IMR-90 (cell line): Measurements from ENCODE around the gene NOSTRIN. TPM values are rescaled to one million over a fixed set of nuclear protein-coding genes. Genes with fewer than 3 reads are reported as not detected.

Experiments used
- ATAC-seq: fragments of 200-7000 bp; cut with Tn5 transposase; 2 replicates; pipeline ENCODE4 v1.9.1; 2020; ENCODE audit warnings: low read depth, mild to moderate bottlenecking, moderate library complexity
- BruUV-seq: library from RNA; stranded (reverse); fragments of 400-500 nt; replicated peaks from 2 replicates; lab custom pipeline; 2021; lab: Mats Ljungman, UMichigan
- CTCF ChIA-PET: fragments of 300-600 bp; formaldehyde crosslinking; extraction: SDS; loops from one replicate; lab custom pipeline; 2021; ENCODE audit warnings: antibody characterized with exemption; lab: Yijun Ruan, JAX
- POLR2A ChIA-PET: fragments of 300-600 bp; sonication (Branson Sonifier 250); formaldehyde crosslinking; loops from one replicate; lab custom pipeline; 2022; ENCODE audit warnings: antibody characterized with exemption; ENCODE audit not compliant: unreplicated experiment; lab: Charles Lee
- DNase-seq: peaks from one replicate; pipeline ENCODE4 v3.0.0; 2013
- H2AFZ ChIP-seq: replicated peaks from 2 replicates; pipeline ENCODE3; 2013; ENCODE audit warnings: low read length, mild to moderate bottlenecking; ENCODE audit not compliant: poor library complexity
- H2AK5ac ChIP-seq: 2 replicates; pipeline ENCODE4 v1.6.1; 2013; ENCODE audit warnings: low read depth, low read length, inconsistent platforms
- H2AK9ac ChIP-seq: replicated peaks from 2 replicates; pipeline ENCODE3; 2013; ENCODE audit warnings: mild to moderate bottlenecking, low read depth, low read length, moderate library complexity; ENCODE audit not compliant: poor library complexity
- H2BK120ac ChIP-seq: 2 replicates; pipeline ENCODE4 v1.6.1; 2013; ENCODE audit warnings: low read depth, low read length, inconsistent platforms
- H2BK15ac ChIP-seq: 3 replicates; pipeline ENCODE4 v1.6.1; 2013; ENCODE audit warnings: low read depth, low read length, inconsistent platforms
- H2BK20ac ChIP-seq: 2 replicates; pipeline ENCODE4 v1.6.1; 2013; ENCODE audit warnings: low read depth, mild to moderate bottlenecking, inconsistent platforms, low read length, moderate library complexity
- H2BK5ac ChIP-seq: 2 replicates; pipeline ENCODE4 v1.6.1; 2013; ENCODE audit warnings: mild to moderate bottlenecking, low read depth, low read length, inconsistent platforms; ENCODE audit not compliant: poor library complexity, severe bottlenecking
- H3K14ac ChIP-seq: replicated peaks from 2 replicates; pipeline ENCODE4 v1.6.1; 2013; ENCODE audit warnings: low read depth, low read length, inconsistent platforms
- H3K18ac ChIP-seq: 2 replicates; pipeline ENCODE4 v1.6.1; 2013; ENCODE audit warnings: low read depth, low read length, control low read depth
- H3K23ac ChIP-seq: 2 replicates; pipeline ENCODE4 v1.6.1; 2013; ENCODE audit warnings: low read depth, low read length, inconsistent platforms
- H3K27ac ChIP-seq: 2 replicates; pipeline ENCODE4 v1.5.1; 2013; ENCODE audit warnings: mild to moderate bottlenecking, control low read depth, low read length; ENCODE audit not compliant: insufficient read depth
- H3K27me3 ChIP-seq: 2 replicates; pipeline ENCODE4 v1.6.1; 2013; ENCODE audit warnings: low read length; ENCODE audit not compliant: control insufficient read depth, insufficient read depth
- H3K36me3 ChIP-seq: 2 replicates; pipeline ENCODE4 v1.6.1; 2013; ENCODE audit warnings: low read length, mixed read lengths; ENCODE audit not compliant: control insufficient read depth, insufficient read depth
- H3K4ac ChIP-seq: 2 replicates; pipeline ENCODE4 v1.6.1; 2013; ENCODE audit warnings: low read depth, low read length, inconsistent platforms
- H3K4me1 ChIP-seq: 2 replicates; pipeline ENCODE4 v1.6.1; 2013; ENCODE audit warnings: low read length, mixed read lengths; ENCODE audit not compliant: control insufficient read depth, insufficient read depth
- H3K4me2 ChIP-seq: 2 replicates; pipeline ENCODE4 v1.6.1; 2013; ENCODE audit warnings: low read depth, mild to moderate bottlenecking, control low read depth, low read length, moderate library complexity
- H3K4me3 ChIP-seq: 2 replicates; pipeline ENCODE4 v1.5.1; 2013; ENCODE audit warnings: low read depth, mild to moderate bottlenecking, control low read depth, low read length, moderate library complexity; ENCODE audit not compliant: insufficient read depth
- H3K56ac ChIP-seq: 2 replicates; pipeline ENCODE4 v1.6.1; 2013; ENCODE audit warnings: low read length, inconsistent platforms; ENCODE audit not compliant: insufficient read depth; ENCODE audit errors: extremely low read depth
- H3K79me1 ChIP-seq, 2 experiments: 2 replicates each; pipeline ENCODE4 v1.6.1; 2013; ENCODE audit warnings: low read length in 2 of 2, inconsistent platforms in 1 of 2, low read depth in 1 of 2
- H3K9ac ChIP-seq: 2 replicates; pipeline ENCODE4 v1.6.1; 2013; ENCODE audit warnings: low read depth, low read length, control low read depth
- H3K9me1 ChIP-seq: 2 replicates; pipeline ENCODE4 v1.6.1; 2013; ENCODE audit warnings: low read length, inconsistent platforms; ENCODE audit not compliant: insufficient read depth
- H3K9me3 ChIP-seq: 2 replicates; pipeline ENCODE4 v1.6.1; 2013; ENCODE audit warnings: low read length; ENCODE audit not compliant: control insufficient read depth, insufficient read depth
- H4K20me1 ChIP-seq: 2 replicates; pipeline ENCODE4 v1.6.1; 2013; ENCODE audit warnings: low read length, inconsistent platforms; ENCODE audit not compliant: insufficient read depth
- H4K5ac ChIP-seq: 2 replicates; pipeline ENCODE4 v1.6.1; 2013; ENCODE audit warnings: mild to moderate bottlenecking, low read depth, low read length, control low read depth
- H4K8ac ChIP-seq, 2 experiments: 2 replicates each; pipeline ENCODE4 v1.6.1; 2013; ENCODE audit warnings: low read depth in 2 of 2, low read length in 2 of 2, control low read depth in 1 of 2, inconsistent platforms in 1 of 2
- H4K91ac ChIP-seq: 2 replicates; pipeline ENCODE4 v1.6.1; 2013; ENCODE audit warnings: low read depth, low read length, inconsistent platforms; ENCODE audit not compliant: insufficient read depth
- BHLHE40 ChIP-seq: fragments of 150-350 bp; IDR thresholded peaks from 2 replicates; pipeline ENCODE4 v1.6.1; 2016; ENCODE audit warnings: mild to moderate bottlenecking, low read depth, low read length
- MAZ ChIP-seq: IDR thresholded peaks from 2 replicates; pipeline ENCODE4 v1.6.1; 2012; ENCODE audit warnings: low read depth, mild to moderate bottlenecking, low read length, improper control_type of control experiment, moderate library complexity, borderline replicate concordance
- NFE2L2 ChIP-seq: fragments of 150-350 bp; IDR thresholded peaks from 2 replicates; pipeline ENCODE4 v1.6.1; 2016; ENCODE audit warnings: low read depth, mild to moderate bottlenecking, low read length
- RAD21 ChIP-seq: IDR thresholded peaks from 2 replicates; pipeline ENCODE4 v1.6.1; 2012; ENCODE audit warnings: low read length, improper control_type of control experiment
- RFX5 ChIP-seq: IDR thresholded peaks from 2 replicates; pipeline ENCODE4 v1.8.0; 2012; ENCODE audit warnings: low read depth, mild to moderate bottlenecking, low read length, moderate library complexity
- SMC3 ChIP-seq: fragments of 150-350 bp; IDR thresholded peaks from 2 replicates; pipeline ENCODE4 v1.6.1; 2016; ENCODE audit warnings: low read depth, mild to moderate bottlenecking, antibody characterized with exemption, low read length, moderate library complexity
- WGBS, 2 experiments: methylation state at CpG; one replicate each; pipeline versions ENCODE4 v1.1.5 to v1.1.7; 2013; ENCODE audit warnings: missing lambda C conversion rate in 2 of 2; ENCODE audit not compliant: insufficient read length in 1 of 2; ENCODE audit errors: extremely low coverage in 2 of 2; 5-methylcytosine and 5-hydroxymethylcytosine counted together
- dilution Hi-C: fragments of 300-500 bp; cut with HindIII; formaldehyde crosslinking; loops from one replicate; pipeline ENCODE4 v1.14.3; 2018; ENCODE audit warnings: low sequenced_read_pairs; ENCODE audit not compliant: unreplicated experiment
- in situ Hi-C: fragments of 300-500 bp; cut with MboI; formaldehyde crosslinking; loops from 3 replicates; pipeline ENCODE4 v1.14.3; 2019; ENCODE audit warnings: low sequenced_read_pairs, inconsistent platforms, mixed read lengths
- intact Hi-C: fragments of 100-400 bp; cut with micrococcal nuclease; formaldehyde crosslinking; loops from 2 replicates; pipeline ENCODE4 v1.10.0; 2022
- polyA plus RNA-seq, 3 experiments: library from polyadenylated mRNA; depleted of rRNA; stranded (reverse); fragments of >200 nt; gene quantifications; 2 replicates each; pipeline ENCODE4 v1.2.3, GENCODE V29; 2012; ENCODE audit warnings: low replicate concordance in 1 of 3
- total RNA-seq: library from RNA; depleted of rRNA; stranded (reverse); fragments of >200 nt; gene quantifications from 2 replicates; pipeline ENCODE4 v1.2.3, GENCODE V29; 2012

Gene NOSTRIN
- total and polyA plus RNA-seq, 2 of the 4 experiments (the other 2 are of a cell fraction), result 0.15 to 0.18 TPM

GRCh38 chr2:168798076-168798887 is 4.2 kb upstream of the NOSTRIN start:
- no peak for DNase-seq

More at GRCh38 chr2:168798076-168798887, 4.2 kb upstream of the NOSTRIN start:
- H3K79me1 ChIP-seq, result no peaks in the 10 kb centered on the region
- no peak overlapping the region for H3K4me3 ChIP-seq
- no peak overlapping the region for H2BK15ac ChIP-seq
- no peaks in the 10 kb centered on the region for H3K36me3 ChIP-seq
- dilution Hi-C loops, result no loop called here
- no peak overlapping the region for H2AFZ ChIP-seq
- H3K9me1 ChIP-seq, result no peaks in the 10 kb centered on the region
- intact Hi-C loops, result no loop called here
- no peaks in the 10 kb centered on the region; the same call in 1 of the 2 replicates for H3K27me3 ChIP-seq
- no peak overlapping the region for H2BK20ac ChIP-seq
- H3K9ac ChIP-seq, result no peak overlapping the region
- H3K14ac ChIP-seq, result no peak overlapping the region
- no peak for ATAC-seq
- no peak overlapping the region for H3K4ac ChIP-seq
- H3K27ac ChIP-seq, result no peak overlapping the region
- CTCF ChIA-PET, result no interaction called here
- H2BK120ac ChIP-seq, result no peak overlapping the region
- BruUV-seq, result no TSS peak
- H2AK9ac ChIP-seq, result no peak overlapping the region
- H3K56ac ChIP-seq, result no peak overlapping the region
- in situ Hi-C loops, result no loop called here
- no peaks in the 10 kb centered on the region for H3K9me3 ChIP-seq
- H3K4me1 ChIP-seq, result peaks cover 5% of the 10 kb centered on the region; the same call in 1 of the 2 replicates
- no peak overlapping the region for H4K5ac ChIP-seq
- H3K23ac ChIP-seq, result no peak overlapping the region
- TF ChIP-seq RAD21, result no peak
- TF ChIP-seq MAZ, result no peak
- TF ChIP-seq SMC3, result no peak
- no peak for TF ChIP-seq NFE2L2
- TF ChIP-seq RFX5, result no peak
- TF ChIP-seq BHLHE40, result no peak
- no peaks in the 10 kb centered on the region for H4K20me1 ChIP-seq
- no peak overlapping the region for H4K91ac ChIP-seq
- POLR2A ChIA-PET, result no interaction called here
- H3K18ac ChIP-seq, result no peak overlapping the region
- H4K8ac ChIP-seq, result no peak overlapping the region
- 25% methylated on average over 4 of the region's 13 CpGs; no CpG with 5 or more reads in 1 of the 2 experiments for WGBS, 2 experiments
- H2AK5ac ChIP-seq, result no peak overlapping the region
- no peak overlapping the region for H2BK5ac ChIP-seq
- H3K4me2 ChIP-seq, result no peak overlapping the region
